C4-2B (cell line): ENCODE measurements around the gene C16orf90.
"Not testable (repeated sequence)": the region's sequence is repeated elsewhere in the genome, so short reads cannot be mapped to it uniquely, and the experiment has no call there.

Experiments
- CTCF ChIP-seq: fragments of 450-650 bp; conservative IDR thresholded peaks from 2 replicates; pipeline ENCODE4 v1.5.1; 2017; ENCODE audit warnings: mild to moderate bottlenecking
- ZFX ChIP-seq: fragments of 450-650 bp; IDR thresholded peaks from 2 replicates; pipeline ENCODE4 v1.6.1; 2017

GRCh38 chr16:3527216-3527829 is 32.0 kb upstream of the C16orf90 start:
- TF ChIP-seq CTCF, result peak; percentile 87
- TF ChIP-seq ZFX, result not testable (repeated sequence)
